H1 (cell line): ENCODE data around the gene MYL7. TPM values are rescaled to one million over a fixed set of nuclear protein-coding genes. Genes with fewer than 3 reads are reported as not detected.

ENCODE experiments used
- CTCF ChIA-PET: fragments of 300-600 bp; sonication (Branson Sonifier 250); formaldehyde crosslinking; loops from one replicate; lab custom pipeline; 2021; ENCODE audit not compliant: partially characterized antibody; lab: Charles Lee
- POLR2A ChIA-PET: fragments of 300-600 bp; sonication (Branson Sonifier 250); formaldehyde crosslinking; loops from one replicate; lab custom pipeline; 2021; ENCODE audit warnings: inconsistent platforms; ENCODE audit not compliant: partially characterized antibody; lab: Charles Lee
- DNase-seq, 2 experiments: peaks; one replicate each; pipeline versions ENCODE4 v3.0.0 to v3.0.0-alpha.2; 2010 to 2022; ENCODE audit warnings: low spot score in 2 of 2, low read depth in 1 of 2, mixed read lengths in 1 of 2
- FAIRE-seq: peaks from 2 replicates; lab custom pipeline; 2011; peaks lifted over from hg19 to GRCh38; lab: Jason Lieb, UNC
- H2AFZ ChIP-seq: 2 replicates; pipeline ENCODE4 v1.8.1; 2012; ENCODE audit warnings: low read length, inconsistent platforms
- H2AK5ac ChIP-seq: 2 replicates; pipeline ENCODE4 v1.6.1; 2013; ENCODE audit warnings: low read depth, low read length
- H2BK120ac ChIP-seq: replicated peaks from 2 replicates; pipeline ENCODE3; 2013; ENCODE audit warnings: low read depth, low read length, inconsistent platforms
- H2BK12ac ChIP-seq: 2 replicates; pipeline ENCODE4 v1.6.1; 2013; ENCODE audit warnings: low read depth, low read length
- H2BK15ac ChIP-seq: 2 replicates; pipeline ENCODE4 v1.6.1; 2013; ENCODE audit warnings: low read length
- H2BK20ac ChIP-seq: 2 replicates; pipeline ENCODE4 v1.6.1; 2013; ENCODE audit warnings: low read length
- H2BK5ac ChIP-seq: 2 replicates; pipeline ENCODE4 v1.6.1; 2013; ENCODE audit warnings: low read depth, low read length
- H3K14ac ChIP-seq: 2 replicates; pipeline ENCODE4 v1.6.1; 2013; ENCODE audit warnings: inconsistent platforms; ENCODE audit not compliant: insufficient read length
- H3K18ac ChIP-seq: 2 replicates; pipeline ENCODE4 v1.6.1; 2013; ENCODE audit warnings: low read length; ENCODE audit errors: extremely low read depth
- H3K23ac ChIP-seq: 2 replicates; pipeline ENCODE4 v1.6.1; 2013; ENCODE audit warnings: inconsistent platforms; ENCODE audit not compliant: insufficient read length
- H3K23me2 ChIP-seq: 2 replicates; pipeline ENCODE4 v1.6.1; 2013; ENCODE audit warnings: low read depth, low read length
- H3K27ac ChIP-seq: 2 replicates; pipeline ENCODE4 v1.6.1; 2011; ENCODE audit warnings: low read depth, low read length, inconsistent platforms
- H3K27me3 ChIP-seq, 4 experiments: replicated peaks in 1 of 4; 1 replicate in 1 of 4; 2 replicates in 3 of 4; pipeline versions ENCODE4 v1.6.1 to v1.8.1; 2011 to 2013; ENCODE audit warnings: low read length in 3 of 4, mild to moderate bottlenecking in 3 of 4, inconsistent platforms in 2 of 4, mixed read lengths in 2 of 4, moderate library complexity in 1 of 4; ENCODE audit not compliant: control insufficient read depth in 3 of 4, insufficient read depth in 3 of 4; ENCODE audit errors: extremely low read depth in 1 of 4
- H3K36me3 ChIP-seq, 4 experiments: 2 replicates each; pipeline versions ENCODE4 v1.6.1 to v1.8.1; 2011 to 2013; ENCODE audit warnings: mild to moderate bottlenecking in 4 of 4, low read length in 3 of 4, moderate library complexity in 2 of 4, control low read depth in 1 of 4, inconsistent platforms in 1 of 4; ENCODE audit not compliant: insufficient read depth in 4 of 4, control insufficient read depth in 2 of 4
- H3K4ac ChIP-seq: replicated peaks from 2 replicates; pipeline ENCODE3; 2013; ENCODE audit warnings: low read length, low read depth, mixed read lengths, inconsistent platforms; ENCODE audit not compliant: insufficient read length
- H3K4me1 ChIP-seq, 4 experiments: replicated peaks in 1 of 4; 1 replicate in 1 of 4; 2 replicates in 3 of 4; pipeline versions ENCODE4 v1.6.1 to v1.8.1; 2011 to 2013; ENCODE audit warnings: low read length in 3 of 4, inconsistent platforms in 2 of 4, mixed read lengths in 1 of 4; ENCODE audit not compliant: insufficient read depth in 4 of 4, control insufficient read depth in 3 of 4
- H3K4me2 ChIP-seq, 2 experiments: 2 replicates each; pipeline versions ENCODE4 v1.6.1 to v1.8.1; 2011 to 2013; ENCODE audit warnings: low read depth in 2 of 2, low read length in 2 of 2, control low read depth in 1 of 2, inconsistent platforms in 1 of 2, mild to moderate bottlenecking in 1 of 2; ENCODE audit not compliant: insufficient read depth in 1 of 2
- H3K4me3 ChIP-seq, 4 experiments: fragments of 200-600, 300-600 bp in 1 of 4; sonication (generic), shearing (Covaris generic), sonication (Bioruptor Twin) in 1 of 4; 2 replicates each; pipeline versions ENCODE4 v1.5.1 to v1.8.1; 2011 to 2016; ENCODE audit warnings: low read length in 4 of 4, low read depth in 3 of 4, control low read depth in 2 of 4, inconsistent platforms in 2 of 4, mild to moderate bottlenecking in 2 of 4, mixed read lengths in 1 of 4, moderate library complexity in 1 of 4; ENCODE audit not compliant: insufficient read depth in 2 of 4; ENCODE audit errors: extremely low read depth in 1 of 4
- H3K56ac ChIP-seq: replicated peaks from 2 replicates; pipeline ENCODE3; 2013; ENCODE audit warnings: low read depth, mild to moderate bottlenecking, mixed read lengths, low read length, inconsistent platforms; ENCODE audit not compliant: insufficient read length
- H3K79me1 ChIP-seq: 2 replicates; pipeline ENCODE4 v1.6.1; 2013; ENCODE audit warnings: low read depth, low read length, control low read depth
- H3K79me2 ChIP-seq, 2 experiments: 2 replicates each; pipeline versions ENCODE4 v1.6.1 to v1.8.1; 2012 to 2013; ENCODE audit warnings: low read length in 2 of 2, mild to moderate bottlenecking in 2 of 2, inconsistent platforms in 1 of 2; ENCODE audit not compliant: insufficient read depth in 2 of 2, control insufficient read depth in 1 of 2
- H3K9ac ChIP-seq, 4 experiments: replicated peaks in 1 of 4; 1 replicate in 1 of 4; 2 replicates in 3 of 4; pipeline versions ENCODE4 v1.6.1 to v1.8.1; 2011 to 2013; ENCODE audit warnings: low read depth in 3 of 4, low read length in 3 of 4, control low read depth in 2 of 4, mild to moderate bottlenecking in 2 of 4, moderate library complexity in 2 of 4, inconsistent platforms in 1 of 4; ENCODE audit errors: extremely low read depth in 1 of 4
- H3K9me3 ChIP-seq, 2 experiments: 2 replicates each; pipeline versions ENCODE4 v1.6.1 to v1.8.1; 2012 to 2013; ENCODE audit warnings: mild to moderate bottlenecking in 2 of 2, moderate library complexity in 2 of 2, control low read depth in 1 of 2, inconsistent platforms in 1 of 2, low read depth in 1 of 2, low read length in 1 of 2, mixed read lengths in 1 of 2; ENCODE audit not compliant: insufficient read depth in 2 of 2
- H4K20me1 ChIP-seq, 2 experiments: replicated peaks in 1 of 2; 2 replicates each; pipeline versions ENCODE3 to v1.8.1; 2011 to 2013; ENCODE audit warnings: inconsistent platforms in 2 of 2, low read length in 2 of 2, mild to moderate bottlenecking in 1 of 2; ENCODE audit not compliant: insufficient read depth in 2 of 2, control insufficient read depth in 1 of 2
- H4K5ac ChIP-seq: 2 replicates; pipeline ENCODE4 v1.6.1; 2013; ENCODE audit warnings: low read length, low read depth, mixed read lengths, inconsistent platforms; ENCODE audit not compliant: insufficient read length
- H4K8ac ChIP-seq: 2 replicates; pipeline ENCODE4 v1.8.0; 2013; ENCODE audit warnings: mild to moderate bottlenecking, moderate library complexity, low read length, inconsistent platforms; ENCODE audit not compliant: insufficient read depth; ENCODE audit errors: extremely low read depth
- H4K91ac ChIP-seq: replicated peaks from 2 replicates; pipeline ENCODE3; 2013; ENCODE audit warnings: low read length, mixed read lengths, inconsistent platforms; ENCODE audit not compliant: insufficient read length
- BACH1 ChIP-seq: IDR thresholded peaks from 2 replicates; pipeline ENCODE4 v1.6.1; 2012; ENCODE audit warnings: low read length, improper control_type of control experiment
- EZH2 ChIP-seq: fragments of 200-600 bp; sonication (generic); IDR thresholded peaks from 2 replicates; pipeline ENCODE4 v1.7.1; 2012; ENCODE audit warnings: low read depth, mild to moderate bottlenecking, moderate library complexity, low read length, inconsistent platforms; ENCODE audit not compliant: severe bottlenecking
- JUND ChIP-seq: IDR thresholded peaks from 2 replicates; pipeline ENCODE4 v1.6.1; 2011; ENCODE audit warnings: mild to moderate bottlenecking, improper control_type of control experiment, low read length
- POLR2AphosphoS5 ChIP-seq: IDR thresholded peaks from 2 replicates; pipeline ENCODE4 v1.6.1; 2011; ENCODE audit warnings: low read depth, low read length
- RXRA ChIP-seq: IDR thresholded peaks from 2 replicates; pipeline ENCODE4 v1.6.1; 2011; ENCODE audit warnings: low read depth, mild to moderate bottlenecking, low read length, moderate library complexity; ENCODE audit not compliant: insufficient read depth
- TBP ChIP-seq: IDR thresholded peaks from 2 replicates; pipeline ENCODE4 v1.6.1; 2011; ENCODE audit warnings: low read depth, low read length, improper control_type of control experiment
- WGBS, 2 experiments: shearing (Covaris generic) in 1 of 2; methylation state at CpG; one replicate each; pipeline versions ENCODE4 v1.1.6 to v1.1.7; 2013 to 2015; ENCODE audit warnings: low lambda C conversion rate in 2 of 2, mixed read lengths in 2 of 2, inconsistent platforms in 1 of 2, low coverage in 1 of 2, missing lambda C conversion rate in 1 of 2; ENCODE audit not compliant: insufficient replicate concordance in 2 of 2, insufficient coverage in 1 of 2, insufficient read length in 1 of 2; ENCODE audit errors: extremely low coverage in 1 of 2, missing lambda C conversion rate in 1 of 2; 5-methylcytosine and 5-hydroxymethylcytosine counted together
- polyA plus RNA-seq, 7 experiments: library from polyadenylated mRNA; depleted of rRNA in 3 of 7; stranded (reverse) in 5 of 7; unstranded in 2 of 7; fragments of >200 nt in 5 of 7; fragments of 200-250 nt in 2 of 7; gene quantifications; 1 replicate in 5 of 7; 2 replicates in 1 of 7; 4 replicates in 1 of 7; pipeline versions ENCODE4 v1.2.1 to v1.2.3, GENCODE V29; 2011 to 2013; ENCODE audit warnings: missing spikeins in 2 of 7, mixed read lengths in 2 of 7
- total RNA-seq: library from RNA; stranded (reverse); fragmentation: NEBNext Ultra II Directional; extraction: Animal tissue kit (Norgen Biotek cat#: 25700); gene quantifications from 2 replicates; pipeline ENCODE4 v1.2.1, GENCODE V29; 2021
- TF ChIP-seq, protein P1 (sequence below): IDR thresholded peaks from 2 replicates; pipeline ENCODE4 v1.6.1; 2012; ENCODE audit warnings: low read length, inconsistent platforms

MYL7 gene
- total and polyA plus RNA-seq, 2 of the 8 experiments (the other 6 are each of a cell fraction or from before 2014, with no cell fraction given) = 3.3 to 3.4 TPM

GRCh38 chr7:44097064-44097932 lies 43.8 kb downstream of the MYL7 start:
- WGBS, 2 experiments = 86% methylated on average over 7 of the region's 9 CpGs; no CpG with 5 or more reads in 1 of the 2 experiments
- no peak for FAIRE-seq
- TF ChIP-seq TBP (no peak), POLR2AphosphoS5 (no peak), RXRA (no peak), JUND (no peak), EZH2 (no peak), BACH1 (no peak)
- TF ChIP-seq, protein P1, sequence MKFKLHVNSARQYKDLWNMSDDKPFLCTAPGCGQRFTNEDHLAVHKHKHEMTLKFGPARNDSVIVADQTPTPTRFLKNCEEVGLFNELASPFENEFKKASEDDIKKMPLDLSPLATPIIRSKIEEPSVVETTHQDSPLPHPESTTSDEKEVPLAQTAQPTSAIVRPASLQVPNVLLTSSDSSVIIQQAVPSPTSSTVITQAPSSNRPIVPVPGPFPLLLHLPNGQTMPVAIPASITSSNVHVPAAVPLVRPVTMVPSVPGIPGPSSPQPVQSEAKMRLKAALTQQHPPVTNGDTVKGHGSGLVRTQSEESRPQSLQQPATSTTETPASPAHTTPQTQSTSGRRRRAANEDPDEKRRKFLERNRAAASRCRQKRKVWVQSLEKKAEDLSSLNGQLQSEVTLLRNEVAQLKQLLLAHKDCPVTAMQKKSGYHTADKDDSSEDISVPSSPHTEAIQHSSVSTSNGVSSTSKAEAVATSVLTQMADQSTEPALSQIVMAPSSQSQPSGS = no peak

More at GRCh38 chr7:44097064-44097932, 43.8 kb downstream of the MYL7 start:
- Histone ChIP-seq H3K9ac (no peak overlapping the region), H2AFZ (no peak overlapping the region; the same call in 1 of the 2 replicates), H3K79me2 (no peaks in the 10 kb centered on the region), H3K14ac (no peak overlapping the region), H4K8ac (peak overlapping the region; percentile 42; the same call in 1 of the 2 replicates), H3K4me2 (no peak overlapping the region), H4K91ac (no peak overlapping the region), H2BK120ac (no peak overlapping the region), H3K4me3 (no peak overlapping the region), H2BK12ac (no peak overlapping the region), H4K5ac (no peak overlapping the region), H2BK5ac (no peak overlapping the region), H3K23me2 (no peaks in the 10 kb centered on the region), H2AK5ac (no peak overlapping the region), H3K27me3 (peaks cover 0 to 4% (median 0%) of the 10 kb centered on the region in 4 experiments; a peak in 2 of 7 replicates), H3K4ac (no peak overlapping the region), H3K79me1 (no peaks in the 10 kb centered on the region), H2BK15ac (no peak overlapping the region), H3K36me3 (no peaks in the 10 kb centered on the region), H2BK20ac (no peak overlapping the region), H4K20me1 (no peaks in the 10 kb centered on the region), H3K4me1 (no peaks in the 10 kb centered on the region; a peak in 1 of 7 replicates), H3K56ac (no peak overlapping the region), H3K23ac (no peak overlapping the region), H3K18ac (no peak overlapping the region), H3K9me3 (no peaks in the 10 kb centered on the region), H3K27ac (no peak overlapping the region)
- no peak for DNase-seq
- ChIA-PET CTCF (interaction anchor here (0.7 to 3.7 kb wide), 6 partner anchors 9 to 111 kb away, joined by 3 to 17 read pairs (median 4); no protein-coding TSS in a partner anchor), POLR2A (interaction anchor here (1.4 to 1.8 kb wide), 3 partner anchors 12 to 33 kb away, joined by 3 to 6 read pairs (median 5); no protein-coding TSS in a partner anchor)
